Osteoblast (primary cell): ENCODE results near the gene ARHGAP8. TPM values are rescaled to one million over a fixed set of nuclear protein-coding genes. Genes with fewer than 3 reads are reported as not detected.
A peak's percentile ranks its signal among the peaks of the same experiment; 100 is the strongest.

ENCODE experiments used
- DNase-seq: peaks from one replicate; pipeline ENCODE4 v3.0.0; 2011; ENCODE audit warnings: low spot score, mixed read lengths; ENCODE audit not compliant: insufficient read length; ENCODE audit errors: missing footprints
- H2AFZ ChIP-seq: 2 replicates; pipeline ENCODE4 v1.6.0; 2011; ENCODE audit warnings: mild to moderate bottlenecking, low read length
- H3K27ac ChIP-seq: 2 replicates; pipeline ENCODE4 v1.5.1; 2011; ENCODE audit warnings: mild to moderate bottlenecking, low read depth, low read length, moderate library complexity
- H3K27me3 ChIP-seq: 2 replicates; pipeline ENCODE4 v1.6.0; 2012; ENCODE audit warnings: mild to moderate bottlenecking, control low read depth, inconsistent platforms, low read length, moderate library complexity; ENCODE audit not compliant: insufficient read depth
- H3K36me3 ChIP-seq: 2 replicates; pipeline ENCODE4 v1.5.1; 2011; ENCODE audit warnings: mild to moderate bottlenecking, low read length, control low read depth, moderate library complexity; ENCODE audit not compliant: insufficient read depth
- H3K4me1 ChIP-seq: 2 replicates; pipeline ENCODE4 v1.5.1; 2011; ENCODE audit warnings: mild to moderate bottlenecking, low read length, control low read depth, moderate library complexity; ENCODE audit not compliant: insufficient read depth
- H3K4me2 ChIP-seq: 2 replicates; pipeline ENCODE4 v1.6.0; 2011; ENCODE audit warnings: mild to moderate bottlenecking, low read length; ENCODE audit not compliant: insufficient read depth
- H3K4me3 ChIP-seq: fragments of 200-600 bp; sonication (generic); 3 replicates; pipeline ENCODE4 v1.5.1; 2012; ENCODE audit warnings: mild to moderate bottlenecking, low read length, inconsistent platforms; ENCODE audit not compliant: insufficient read depth
- H3K79me2 ChIP-seq: 2 replicates; pipeline ENCODE4 v1.6.0; 2012; ENCODE audit warnings: mild to moderate bottlenecking, low read length, control low read depth, inconsistent platforms; ENCODE audit not compliant: insufficient read depth
- H3K9me3 ChIP-seq: 2 replicates; pipeline ENCODE4 v1.5.1; 2011; ENCODE audit warnings: low read depth, low read length, control low read depth
- H4K20me1 ChIP-seq: 2 replicates; pipeline ENCODE4 v1.6.0; 2012; ENCODE audit warnings: mild to moderate bottlenecking, low read length, control low read depth; ENCODE audit not compliant: insufficient read depth
- total RNA-seq: library from RNA; depleted of rRNA; stranded (reverse); fragments of >200 nt; gene quantifications from 2 replicates; pipeline ENCODE4 v1.2.3, GENCODE V29; 2012
- TF ChIP-seq, protein P1 (sequence below): IDR thresholded peaks from 2 replicates; pipeline ENCODE4 v1.5.1; 2011; ENCODE audit warnings: mild to moderate bottlenecking, low read depth, low read length, moderate library complexity; ENCODE audit errors: extremely low read depth

Gene ARHGAP8
- total RNA-seq, 1 donor, result 0.36 TPM

DNA sequence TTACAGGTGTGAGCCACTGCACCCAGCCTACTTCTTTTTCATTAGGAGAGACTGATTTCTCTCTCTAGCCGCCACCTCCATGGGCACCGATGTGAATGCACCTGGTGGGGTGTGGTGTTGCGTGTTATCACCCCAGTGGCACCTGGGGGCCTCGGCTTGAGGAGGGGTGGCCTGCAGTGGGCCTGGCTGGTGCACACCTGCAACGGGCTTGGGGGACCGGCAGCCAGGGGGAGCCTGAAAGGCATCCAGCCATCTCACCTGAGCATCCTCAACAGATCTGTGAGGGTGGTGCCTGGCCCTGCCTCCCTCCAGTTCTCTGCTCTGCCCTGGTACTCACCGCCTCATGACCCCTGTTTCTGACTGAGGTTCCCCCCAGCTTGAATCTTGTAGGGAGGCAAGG is 108.9 kb downstream of the ARHGAP8 start:
- no peaks in the 10 kb centered on the region for H3K9me3 ChIP-seq
- H3K4me2 ChIP-seq, result no peak overlapping the region
- peak; percentile 21 for DNase-seq
- no peak overlapping the region for H3K27ac ChIP-seq
- no peak overlapping the region for H2AFZ ChIP-seq
- no peaks in the 10 kb centered on the region for H3K4me1 ChIP-seq
- no peaks in the 10 kb centered on the region for H3K27me3 ChIP-seq
- H3K36me3 ChIP-seq, result no peaks in the 10 kb centered on the region
- H4K20me1 ChIP-seq, result no peaks in the 10 kb centered on the region
- TF ChIP-seq, protein P1, sequence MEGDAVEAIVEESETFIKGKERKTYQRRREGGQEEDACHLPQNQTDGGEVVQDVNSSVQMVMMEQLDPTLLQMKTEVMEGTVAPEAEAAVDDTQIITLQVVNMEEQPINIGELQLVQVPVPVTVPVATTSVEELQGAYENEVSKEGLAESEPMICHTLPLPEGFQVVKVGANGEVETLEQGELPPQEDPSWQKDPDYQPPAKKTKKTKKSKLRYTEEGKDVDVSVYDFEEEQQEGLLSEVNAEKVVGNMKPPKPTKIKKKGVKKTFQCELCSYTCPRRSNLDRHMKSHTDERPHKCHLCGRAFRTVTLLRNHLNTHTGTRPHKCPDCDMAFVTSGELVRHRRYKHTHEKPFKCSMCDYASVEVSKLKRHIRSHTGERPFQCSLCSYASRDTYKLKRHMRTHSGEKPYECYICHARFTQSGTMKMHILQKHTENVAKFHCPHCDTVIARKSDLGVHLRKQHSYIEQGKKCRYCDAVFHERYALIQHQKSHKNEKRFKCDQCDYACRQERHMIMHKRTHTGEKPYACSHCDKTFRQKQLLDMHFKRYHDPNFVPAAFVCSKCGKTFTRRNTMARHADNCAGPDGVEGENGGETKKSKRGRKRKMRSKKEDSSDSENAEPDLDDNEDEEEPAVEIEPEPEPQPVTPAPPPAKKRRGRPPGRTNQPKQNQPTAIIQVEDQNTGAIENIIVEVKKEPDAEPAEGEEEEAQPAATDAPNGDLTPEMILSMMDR, result no peak
- H3K4me3 ChIP-seq, result no peak overlapping the region
- no peaks in the 10 kb centered on the region for H3K79me2 ChIP-seq

DNA sequence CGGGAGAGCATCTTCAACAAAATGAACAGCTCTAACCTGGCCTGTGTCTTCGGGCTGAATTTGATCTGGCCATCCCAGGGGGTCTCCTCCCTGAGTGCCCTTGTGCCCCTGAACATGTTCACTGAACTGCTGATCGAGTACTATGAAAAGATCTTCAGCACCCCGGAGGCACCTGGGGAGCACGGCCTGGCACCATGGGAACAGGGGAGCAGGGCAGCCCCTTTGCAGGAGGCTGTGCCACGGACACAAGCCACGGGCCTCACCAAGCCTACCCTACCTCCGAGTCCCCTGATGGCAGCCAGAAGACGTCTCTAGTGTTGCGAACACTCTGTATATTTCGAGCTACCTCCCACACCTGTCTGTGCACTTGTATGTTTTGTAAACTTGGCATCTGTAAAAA is 109.9 kb downstream of the ARHGAP8 start:
- no peaks in the 10 kb centered on the region for H4K20me1 ChIP-seq
- H3K9me3 ChIP-seq, result no peaks in the 10 kb centered on the region
- H3K4me1 ChIP-seq, result no peaks in the 10 kb centered on the region
- H3K79me2 ChIP-seq, result no peaks in the 10 kb centered on the region
- H3K36me3 ChIP-seq, result no peaks in the 10 kb centered on the region
- H3K27ac ChIP-seq, result no peak overlapping the region
- H3K27me3 ChIP-seq, result no peaks in the 10 kb centered on the region
- H2AFZ ChIP-seq, result no peak overlapping the region
- H3K4me2 ChIP-seq, result no peak overlapping the region
- DNase-seq, result no peak
- H3K4me3 ChIP-seq, result no peak overlapping the region
- TF ChIP-seq, protein P1, result no peak

DNA sequence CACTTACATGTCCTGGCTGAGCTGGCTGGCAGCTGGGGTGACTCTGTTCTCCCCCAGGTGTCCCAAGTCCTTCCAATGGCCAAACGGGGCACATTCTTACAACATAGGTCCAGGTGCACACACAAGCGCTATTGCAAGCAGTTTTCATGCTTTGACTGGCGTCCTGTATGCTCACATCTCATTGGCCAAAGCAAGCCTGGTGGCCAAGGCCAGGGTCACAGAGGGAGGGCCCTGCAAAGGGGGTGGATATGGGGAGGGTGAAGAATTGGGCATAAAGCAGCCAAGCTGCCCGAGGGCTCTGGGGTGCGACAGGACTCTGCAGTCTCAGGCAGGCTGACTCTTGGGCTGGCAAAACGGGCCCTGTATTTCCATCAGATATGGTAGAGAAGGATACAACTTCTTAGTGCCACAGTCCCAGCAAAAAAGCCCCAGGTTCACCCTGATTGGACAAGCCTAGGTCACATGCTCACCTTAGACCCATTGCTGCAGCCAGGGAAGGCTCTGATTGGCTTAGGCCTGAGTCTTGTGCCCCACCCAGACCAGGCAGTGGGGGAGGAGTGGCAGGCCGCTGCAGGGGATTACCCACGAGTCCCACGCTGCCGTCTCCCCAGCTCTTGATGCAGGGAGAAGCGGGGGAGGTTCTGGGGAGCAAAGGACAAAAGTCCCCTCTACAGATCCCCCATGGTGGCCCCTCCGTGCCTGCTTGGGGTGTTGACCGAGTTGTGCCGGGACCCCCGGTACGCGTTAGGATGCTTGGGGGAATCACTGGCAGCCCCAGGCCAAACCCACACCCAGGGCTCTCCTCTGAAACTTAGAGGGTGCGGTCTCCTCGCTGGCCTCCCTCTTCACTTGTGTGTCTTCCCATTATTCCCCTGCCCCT is 110.8 kb downstream of the ARHGAP8 start:
- H3K27ac ChIP-seq, result no peak overlapping the region
- DNase-seq, result peak; percentile 74
- H3K36me3 ChIP-seq, result no peaks in the 10 kb centered on the region
- H3K79me2 ChIP-seq, result no peaks in the 10 kb centered on the region
- H3K4me3 ChIP-seq, result no peak overlapping the region
- TF ChIP-seq, protein P1, result no peak
- H4K20me1 ChIP-seq, result no peaks in the 10 kb centered on the region
- no peaks in the 10 kb centered on the region for H3K9me3 ChIP-seq
- no peak overlapping the region for H2AFZ ChIP-seq
- H3K4me2 ChIP-seq, result no peak overlapping the region
- no peaks in the 10 kb centered on the region for H3K4me1 ChIP-seq
- no peaks in the 10 kb centered on the region for H3K27me3 ChIP-seq

DNA sequence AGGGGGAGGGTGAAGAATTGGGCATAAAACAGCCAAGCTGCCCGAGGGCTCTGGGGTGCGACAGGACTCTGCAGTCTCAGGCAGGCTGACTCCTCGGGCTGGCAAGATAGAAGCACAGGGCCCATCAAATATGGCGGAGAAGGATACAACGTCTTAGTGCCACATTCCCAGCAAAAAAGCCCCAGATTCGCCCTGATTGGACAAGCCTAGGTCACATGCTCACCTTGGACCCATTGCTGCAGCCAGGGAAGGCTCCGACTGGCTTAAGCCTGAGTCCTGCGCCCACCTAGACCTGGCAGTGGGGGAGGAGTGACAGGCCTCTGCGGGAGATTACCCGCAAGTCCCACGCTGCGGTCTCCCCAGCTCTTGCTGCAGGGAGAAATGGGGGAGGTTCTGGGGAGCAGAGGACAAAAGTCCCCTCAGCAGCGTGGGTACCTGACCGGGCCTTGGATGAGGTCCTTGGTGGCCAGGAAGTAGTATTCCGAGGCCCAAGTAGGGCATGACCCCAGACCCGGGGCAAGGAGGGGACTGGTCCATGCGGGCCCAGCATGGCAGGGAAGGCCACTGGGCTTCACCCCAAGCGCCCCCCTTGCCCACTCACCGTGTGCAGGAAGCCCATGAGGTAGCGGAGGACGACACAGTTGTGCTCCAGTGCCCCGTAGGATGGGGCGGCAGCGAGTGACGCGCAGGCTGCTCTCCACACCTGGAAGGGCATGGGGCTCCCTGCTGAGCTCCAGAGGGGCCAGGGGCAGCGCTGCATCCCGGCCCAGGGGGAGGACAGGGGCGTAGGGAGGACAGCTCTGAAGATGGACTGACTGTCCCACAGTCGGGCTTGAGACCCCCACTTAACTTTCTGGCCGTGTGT is 113.0 kb downstream of the ARHGAP8 start:
- Histone ChIP-seq H3K27ac (no peak overlapping the region), H3K27me3 (no peaks in the 10 kb centered on the region), H4K20me1 (no peaks in the 10 kb centered on the region), H2AFZ (no peak overlapping the region), H3K9me3 (no peaks in the 10 kb centered on the region), H3K79me2 (no peaks in the 10 kb centered on the region), H3K36me3 (no peaks in the 10 kb centered on the region), H3K4me3 (no peak overlapping the region), H3K4me1 (peaks cover 3% of the 10 kb centered on the region), H3K4me2 (no peak overlapping the region)
- TF ChIP-seq, protein P1, result no peak
- no peak for DNase-seq
